ENCODE results near the gene PCYOX1L.

The PCYOX1L gene

GRCh38 chr5:149371296-149371962 lies 13.6 kb downstream of the PCYOX1L start:
- DNase-seq, result peak; percentile 69

GRCh38 chr5:149372076-149372795 lies 14.4 kb downstream of the PCYOX1L start:
- DNase-seq, result no peak

GRCh38 chr5:149372932-149373331 lies 15.1 kb downstream of the PCYOX1L start:
- DNase-seq, result no peak

GRCh38 chr5:149374303-149374702 lies 16.5 kb downstream of the PCYOX1L start:
- no peak for DNase-seq

- no peak for DNase-seq
Measured at GRCh38 chr5:149374801-149375200, 17.0 kb downstream of the PCYOX1L start.

GRCh38 chr5:149375434-149375833 lies 17.6 kb downstream of the PCYOX1L start:
- DNase-seq, result no peak

GRCh38 chr5:149376104-149376503 lies 18.3 kb downstream of the PCYOX1L start:
- DNase-seq, result no peak

- no peak for DNase-seq
Measured at GRCh38 chr5:149376711-149377447, 19.0 kb downstream of the PCYOX1L start.

- DNase-seq, result no peak
Measured at GRCh38 chr5:149378241-149378820, 20.5 kb downstream of the PCYOX1L start.

GRCh38 chr5:149379177-149379761 lies 21.4 kb downstream of the PCYOX1L start, which contains the start of gene IL17B:
Gene IL17B, minus strand, starts transcription at chr5:149379292. Its CDS starts 67 bp downstream, at chr5:149379225.
- no peak for DNase-seq

GRCh38 chr5:149379818-149380374 lies 22.1 kb downstream of the PCYOX1L start:
- no peak for DNase-seq

GRCh38 chr5:149380466-149381121 lies 22.7 kb downstream of the PCYOX1L start:
- DNase-seq, result no peak

- DNase-seq, result no peak
Measured at GRCh38 chr5:149381261-149381985, 23.6 kb downstream of the PCYOX1L start.

- DNase-seq, result peak; percentile 76
Measured at GRCh38 chr5:149381986-149382338, 24.1 kb downstream of the PCYOX1L start.

GRCh38 chr5:149382517-149383220 lies 24.8 kb downstream of the PCYOX1L start:
- no peak for DNase-seq

GRCh38 chr5:149383399-149383798 lies 25.6 kb downstream of the PCYOX1L start:
- DNase-seq, result no peak

- DNase-seq, result no peak
Measured at GRCh38 chr5:149386166-149386565, 28.3 kb downstream of the PCYOX1L start.

GRCh38 chr5:149387081-149387631 lies 29.3 kb downstream of the PCYOX1L start:
- DNase-seq, result no peak

GRCh38 chr5:149387982-149388381 lies 30.1 kb downstream of the PCYOX1L start:
- no peak for DNase-seq

GRCh38 chr5:149388498-149389190 lies 30.8 kb downstream of the PCYOX1L start:
- no peak for DNase-seq

Data from activated T-cell treated with anti-CD3 and anti-CD28 coated beads, Interleukin-2, amount 50 U/mL, for 1 hour (primary cell).